Hippocampal formation (tissue), 2 donors: Measurements from ENCODE around the gene SCFD2.
"Not testable (repeated sequence)": the region's sequence is repeated elsewhere in the genome, so short reads cannot be mapped to it uniquely, and the experiment has no call there.

ENCODE experiments used
- DNase-seq, 2 donors: peaks; one replicate each; lab custom pipeline; 2025; lab: John Stamatoyannopoulos, UW

The SCFD2 gene

GRCh38 chr4:52852711-52853110 lies 513.1 kb downstream of the SCFD2 start:
- DNase-seq: no peak

DNA sequence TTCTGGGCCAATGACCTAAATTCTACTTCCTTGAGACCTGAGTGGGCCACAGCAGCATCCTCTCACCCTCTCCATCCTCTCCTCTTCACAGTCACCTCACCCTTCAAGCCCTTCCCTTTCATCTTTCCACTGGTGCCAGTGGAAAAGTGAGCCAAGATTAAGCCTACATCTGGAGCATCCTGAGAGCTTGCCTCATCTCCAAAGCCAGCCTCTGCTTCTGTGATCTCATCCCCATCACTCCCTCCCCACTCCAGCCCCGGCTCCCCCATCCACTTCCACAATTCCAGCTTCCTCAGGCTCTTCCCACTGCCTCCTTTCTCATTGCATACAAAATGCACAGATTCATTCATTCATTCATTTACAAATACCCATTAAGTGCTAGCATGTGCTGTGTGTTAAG lies 513.8 kb downstream of the SCFD2 start:
- no peak for DNase-seq

GRCh38 chr4:52850406-52851124 lies 515.3 kb downstream of the SCFD2 start:
- no peak for DNase-seq

GRCh38 chr4:52848254-52848653 lies 517.6 kb downstream of the SCFD2 start:
- no peak for DNase-seq

DNA sequence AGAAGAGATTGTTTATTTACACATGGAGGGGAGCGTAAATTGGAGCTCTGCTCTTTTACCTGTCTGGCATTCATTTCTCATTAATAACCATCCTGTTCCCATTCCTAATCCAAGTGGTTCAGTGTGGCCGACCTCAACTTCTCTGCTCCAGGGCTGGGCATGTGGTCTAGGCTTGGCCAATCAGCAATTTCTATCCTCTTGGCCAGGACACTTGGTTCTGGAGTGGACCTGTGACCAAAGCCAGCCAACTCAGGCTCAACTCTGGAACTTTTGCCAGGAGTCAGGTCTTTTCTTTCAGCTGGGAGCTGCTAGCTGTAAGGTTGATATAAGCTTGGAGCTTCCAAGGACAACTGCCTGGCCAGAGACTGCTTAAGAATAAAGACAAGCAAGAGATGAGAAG lies 519.4 kb downstream of the SCFD2 start:
- no peak for DNase-seq

DNA sequence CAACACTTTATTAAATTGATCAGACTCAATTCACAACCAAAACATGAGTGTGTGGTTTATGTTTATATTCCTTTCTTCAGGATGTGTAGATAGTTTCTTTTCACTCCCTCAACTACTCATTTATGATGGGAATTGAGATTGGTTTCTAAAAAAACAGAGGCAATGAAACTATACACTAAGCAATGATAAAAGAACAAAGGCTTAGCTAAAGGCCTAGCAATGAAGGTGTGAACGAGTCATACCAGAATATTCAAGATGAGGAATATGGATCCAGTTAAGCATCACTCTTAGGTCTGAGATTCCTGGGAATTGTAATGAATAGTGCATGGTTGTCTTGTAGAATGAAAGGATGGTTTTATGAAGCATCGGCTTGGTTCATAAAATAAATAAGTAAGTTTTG lies 521.3 kb downstream of the SCFD2 start:
- DNase-seq: no peak

- DNase-seq: peak; percentile 16 to 21
These were observed 521.9 kb downstream of the SCFD2 start for GRCh38 chr4:52843958-52844357.

- no peak for DNase-seq
These were observed 522.5 kb downstream of the SCFD2 start for GRCh38 chr4:52843351-52843750.

DNA sequence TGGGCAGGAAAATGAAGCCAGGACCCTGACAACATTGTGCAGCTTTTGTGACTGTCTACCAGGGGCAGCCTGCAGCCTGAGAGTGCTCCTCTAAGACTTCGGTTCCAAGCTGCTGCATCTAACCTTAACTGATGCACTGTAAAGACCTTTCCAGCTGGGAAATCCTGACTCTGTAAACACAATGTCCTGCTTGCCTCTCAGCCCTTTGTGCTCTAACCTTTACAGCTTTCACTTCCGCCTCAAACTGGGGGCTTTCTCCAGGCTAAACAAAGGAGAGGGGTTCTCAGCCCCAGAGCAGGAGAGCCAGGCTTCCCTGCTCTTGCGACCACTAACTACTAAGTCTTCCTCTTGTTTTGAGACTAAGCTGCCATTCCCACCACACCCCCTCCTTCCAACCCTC lies 523.1 kb downstream of the SCFD2 start:
- no peak for DNase-seq

GRCh38 chr4:52841682-52842456 lies 524.0 kb downstream of the SCFD2 start:
- DNase-seq: peak in 1 of 2 donors; percentile 24

- no peak for DNase-seq
These were observed 525.1 kb downstream of the SCFD2 start for GRCh38 chr4:52840531-52841370.

DNA sequence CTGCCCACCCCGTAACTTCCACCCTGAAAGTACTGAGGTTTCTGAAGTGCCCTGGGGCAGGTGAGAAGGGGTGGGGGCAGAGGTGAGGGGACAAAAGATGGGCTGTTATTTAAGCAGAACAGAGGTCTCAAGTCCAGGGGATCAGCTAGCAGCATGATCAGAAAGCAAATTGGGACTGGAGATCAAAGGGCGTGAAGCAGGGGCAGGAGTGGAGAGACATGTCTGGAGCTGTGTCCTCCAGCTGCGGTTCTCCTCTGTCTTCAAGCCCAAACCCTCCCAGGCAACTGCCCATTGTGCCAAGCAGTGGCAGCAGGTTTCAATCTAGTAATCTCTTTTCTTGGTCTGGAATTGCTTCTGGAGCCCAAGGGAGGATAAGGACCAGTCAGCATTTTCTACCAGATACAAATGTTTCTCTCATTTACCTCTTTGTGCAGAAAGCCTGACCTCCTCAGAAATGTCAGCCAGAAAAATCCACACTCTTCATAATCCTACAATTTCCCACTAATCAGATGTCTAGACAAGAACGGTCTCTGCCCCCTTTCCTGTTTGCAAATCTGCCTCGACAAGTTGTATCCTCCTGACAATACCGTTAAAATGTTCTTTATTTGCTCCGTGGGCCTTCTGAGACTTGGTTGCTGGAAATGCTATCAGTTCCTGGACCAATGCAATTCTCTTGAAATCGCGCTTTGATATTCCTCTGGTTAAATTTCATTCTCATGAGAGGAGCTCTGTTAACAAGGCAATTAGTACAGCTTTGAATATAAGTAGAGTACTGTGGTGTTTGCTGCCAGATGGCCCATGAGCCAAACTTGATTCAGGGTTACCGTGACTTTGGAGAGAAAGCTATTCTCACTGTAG lies 526.9 kb downstream of the SCFD2 start:
- DNase-seq: no peak

GRCh38 chr4:52837716-52838558 lies 527.9 kb downstream of the SCFD2 start:
- no peak for DNase-seq

DNA sequence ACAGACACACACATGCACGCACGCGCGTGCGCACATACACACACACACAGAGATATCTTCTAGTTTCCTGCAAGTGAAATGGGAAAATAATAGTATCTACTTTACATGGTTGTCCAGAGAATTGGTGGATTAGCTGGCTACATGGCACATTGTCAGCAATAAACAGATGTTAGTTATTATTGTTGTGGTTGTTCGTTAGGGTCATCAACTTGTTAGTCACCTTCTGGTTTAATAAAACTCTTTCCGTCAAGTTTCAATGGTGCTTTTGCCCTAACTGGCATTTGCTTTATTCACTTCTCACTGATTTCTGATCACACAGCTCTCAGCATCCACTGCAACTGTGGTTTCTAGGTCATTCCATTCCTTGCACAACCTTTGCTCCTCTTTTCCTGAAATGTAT lies 529.2 kb downstream of the SCFD2 start:
- no peak for DNase-seq

DNA sequence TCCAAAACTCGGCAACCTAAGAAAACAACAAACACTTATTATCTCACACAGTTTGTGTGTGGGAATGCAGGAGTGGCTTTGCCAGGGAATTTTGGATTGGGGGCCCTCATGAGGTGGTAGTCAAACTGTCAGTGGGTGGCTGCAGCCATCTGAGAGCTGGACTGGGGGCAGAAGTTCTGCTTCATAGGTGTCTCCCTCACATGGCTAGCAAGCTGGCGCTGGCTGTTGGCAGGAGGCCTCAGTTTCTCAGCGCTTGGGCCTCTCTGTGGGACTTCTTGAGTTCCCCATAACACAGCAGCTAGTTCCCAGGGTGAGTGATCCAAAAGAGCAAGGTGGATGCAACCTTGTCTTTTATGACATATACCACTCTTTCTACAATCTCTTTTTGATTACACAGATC lies 529.7 kb downstream of the SCFD2 start:
- DNase-seq: no peak

- not testable (repeated sequence) for DNase-seq
These were observed 531.0 kb downstream of the SCFD2 start for GRCh38 chr4:52834641-52835456.

GRCh38 chr4:52833941-52834525 lies 531.8 kb downstream of the SCFD2 start:
- DNase-seq: no peak

DNA sequence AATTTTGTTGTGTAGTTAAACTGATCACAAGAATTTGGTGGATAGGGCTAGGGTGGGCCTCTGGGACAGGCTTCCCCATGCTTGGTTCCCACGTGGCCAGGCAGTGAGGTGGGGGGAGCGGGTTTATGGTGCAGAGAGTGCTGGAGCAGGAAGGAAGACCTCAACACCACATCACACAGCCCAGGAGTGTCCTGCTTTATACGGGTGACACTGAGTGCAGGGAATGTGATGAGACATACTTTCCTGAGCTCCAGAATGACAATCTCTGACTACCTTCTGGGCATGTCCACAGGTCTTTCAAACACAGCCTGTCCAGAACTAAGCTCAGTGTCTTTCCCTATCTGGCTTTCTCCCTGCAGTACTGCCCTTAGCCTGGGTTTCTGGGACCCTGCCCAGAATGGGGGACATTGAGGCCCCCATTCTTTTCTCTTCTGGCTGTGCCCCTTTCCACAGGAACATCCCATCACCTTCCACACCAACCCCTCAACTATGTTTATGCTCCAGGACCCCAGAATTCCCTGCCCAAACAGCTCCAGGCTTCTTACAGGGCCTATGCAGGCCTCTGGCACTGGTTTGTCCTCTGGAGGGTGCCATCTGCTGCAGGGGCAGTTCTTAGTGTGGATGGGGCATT lies 540.3 kb downstream of the SCFD2 start:
- DNase-seq: no peak
